H1 (cell line): ENCODE results near the gene TGFBR1. TPM values are rescaled to one million over a fixed set of nuclear protein-coding genes. Genes with fewer than 3 reads are reported as not detected.

Source experiments
- CTCF ChIA-PET: fragments of 300-600 bp; sonication (Branson Sonifier 250); formaldehyde crosslinking; loops from one replicate; lab custom pipeline; 2021; ENCODE audit not compliant: partially characterized antibody; lab: Charles Lee
- POLR2A ChIA-PET: fragments of 300-600 bp; sonication (Branson Sonifier 250); formaldehyde crosslinking; loops from one replicate; lab custom pipeline; 2021; ENCODE audit warnings: inconsistent platforms; ENCODE audit not compliant: partially characterized antibody; lab: Charles Lee
- DNase-seq, 2 experiments: peaks; one replicate each; pipeline versions ENCODE4 v3.0.0 to v3.0.0-alpha.2; 2010 to 2022; ENCODE audit warnings: low spot score in 2 of 2, low read depth in 1 of 2, mixed read lengths in 1 of 2
- FAIRE-seq: peaks from 2 replicates; lab custom pipeline; 2011; peaks lifted over from hg19 to GRCh38; lab: Jason Lieb, UNC
- H2AFZ ChIP-seq: 2 replicates; pipeline ENCODE4 v1.8.1; 2012; ENCODE audit warnings: low read length, inconsistent platforms
- H2AK5ac ChIP-seq: 2 replicates; pipeline ENCODE4 v1.6.1; 2013; ENCODE audit warnings: low read depth, low read length
- H2BK120ac ChIP-seq: replicated peaks from 2 replicates; pipeline ENCODE3; 2013; ENCODE audit warnings: low read depth, low read length, inconsistent platforms
- H2BK12ac ChIP-seq: 2 replicates; pipeline ENCODE4 v1.6.1; 2013; ENCODE audit warnings: low read depth, low read length
- H2BK15ac ChIP-seq: 2 replicates; pipeline ENCODE4 v1.6.1; 2013; ENCODE audit warnings: low read length
- H2BK20ac ChIP-seq: 2 replicates; pipeline ENCODE4 v1.6.1; 2013; ENCODE audit warnings: low read length
- H2BK5ac ChIP-seq: 2 replicates; pipeline ENCODE4 v1.6.1; 2013; ENCODE audit warnings: low read depth, low read length
- H3K14ac ChIP-seq: 2 replicates; pipeline ENCODE4 v1.6.1; 2013; ENCODE audit warnings: inconsistent platforms; ENCODE audit not compliant: insufficient read length
- H3K18ac ChIP-seq: 2 replicates; pipeline ENCODE4 v1.6.1; 2013; ENCODE audit warnings: low read length; ENCODE audit errors: extremely low read depth
- H3K23ac ChIP-seq: 2 replicates; pipeline ENCODE4 v1.6.1; 2013; ENCODE audit warnings: inconsistent platforms; ENCODE audit not compliant: insufficient read length
- H3K23me2 ChIP-seq: 2 replicates; pipeline ENCODE4 v1.6.1; 2013; ENCODE audit warnings: low read depth, low read length
- H3K27ac ChIP-seq: 2 replicates; pipeline ENCODE4 v1.6.1; 2011; ENCODE audit warnings: low read depth, low read length, inconsistent platforms
- H3K27me3 ChIP-seq, 4 experiments: replicated peaks in 1 of 4; 1 replicate in 1 of 4; 2 replicates in 3 of 4; pipeline versions ENCODE4 v1.6.1 to v1.8.1; 2011 to 2013; ENCODE audit warnings: low read length in 3 of 4, mild to moderate bottlenecking in 3 of 4, inconsistent platforms in 2 of 4, mixed read lengths in 2 of 4, moderate library complexity in 1 of 4; ENCODE audit not compliant: control insufficient read depth in 3 of 4, insufficient read depth in 3 of 4; ENCODE audit errors: extremely low read depth in 1 of 4
- H3K36me3 ChIP-seq, 4 experiments: 2 replicates each; pipeline versions ENCODE4 v1.6.1 to v1.8.1; 2011 to 2013; ENCODE audit warnings: mild to moderate bottlenecking in 4 of 4, low read length in 3 of 4, moderate library complexity in 2 of 4, control low read depth in 1 of 4, inconsistent platforms in 1 of 4; ENCODE audit not compliant: insufficient read depth in 4 of 4, control insufficient read depth in 2 of 4
- H3K4ac ChIP-seq: replicated peaks from 2 replicates; pipeline ENCODE3; 2013; ENCODE audit warnings: low read length, low read depth, mixed read lengths, inconsistent platforms; ENCODE audit not compliant: insufficient read length
- H3K4me1 ChIP-seq, 4 experiments: replicated peaks in 1 of 4; 1 replicate in 1 of 4; 2 replicates in 3 of 4; pipeline versions ENCODE4 v1.6.1 to v1.8.1; 2011 to 2013; ENCODE audit warnings: low read length in 3 of 4, inconsistent platforms in 2 of 4, mixed read lengths in 1 of 4; ENCODE audit not compliant: insufficient read depth in 4 of 4, control insufficient read depth in 3 of 4
- H3K4me2 ChIP-seq, 2 experiments: 2 replicates each; pipeline versions ENCODE4 v1.6.1 to v1.8.1; 2011 to 2013; ENCODE audit warnings: low read depth in 2 of 2, low read length in 2 of 2, control low read depth in 1 of 2, inconsistent platforms in 1 of 2, mild to moderate bottlenecking in 1 of 2; ENCODE audit not compliant: insufficient read depth in 1 of 2
- H3K4me3 ChIP-seq, 4 experiments: fragments of 200-600, 300-600 bp in 1 of 4; sonication (generic), shearing (Covaris generic), sonication (Bioruptor Twin) in 1 of 4; 2 replicates each; pipeline versions ENCODE4 v1.5.1 to v1.8.1; 2011 to 2016; ENCODE audit warnings: low read length in 4 of 4, low read depth in 3 of 4, control low read depth in 2 of 4, inconsistent platforms in 2 of 4, mild to moderate bottlenecking in 2 of 4, mixed read lengths in 1 of 4, moderate library complexity in 1 of 4; ENCODE audit not compliant: insufficient read depth in 2 of 4; ENCODE audit errors: extremely low read depth in 1 of 4
- H3K56ac ChIP-seq: replicated peaks from 2 replicates; pipeline ENCODE3; 2013; ENCODE audit warnings: low read depth, mild to moderate bottlenecking, mixed read lengths, low read length, inconsistent platforms; ENCODE audit not compliant: insufficient read length
- H3K79me1 ChIP-seq: 2 replicates; pipeline ENCODE4 v1.6.1; 2013; ENCODE audit warnings: low read depth, low read length, control low read depth
- H3K79me2 ChIP-seq, 2 experiments: 2 replicates each; pipeline versions ENCODE4 v1.6.1 to v1.8.1; 2012 to 2013; ENCODE audit warnings: low read length in 2 of 2, mild to moderate bottlenecking in 2 of 2, inconsistent platforms in 1 of 2; ENCODE audit not compliant: insufficient read depth in 2 of 2, control insufficient read depth in 1 of 2
- H3K9ac ChIP-seq, 4 experiments: replicated peaks in 1 of 4; 1 replicate in 1 of 4; 2 replicates in 3 of 4; pipeline versions ENCODE4 v1.6.1 to v1.8.1; 2011 to 2013; ENCODE audit warnings: low read depth in 3 of 4, low read length in 3 of 4, control low read depth in 2 of 4, mild to moderate bottlenecking in 2 of 4, moderate library complexity in 2 of 4, inconsistent platforms in 1 of 4; ENCODE audit errors: extremely low read depth in 1 of 4
- H3K9me3 ChIP-seq, 2 experiments: 2 replicates each; pipeline versions ENCODE4 v1.6.1 to v1.8.1; 2012 to 2013; ENCODE audit warnings: mild to moderate bottlenecking in 2 of 2, moderate library complexity in 2 of 2, control low read depth in 1 of 2, inconsistent platforms in 1 of 2, low read depth in 1 of 2, low read length in 1 of 2, mixed read lengths in 1 of 2; ENCODE audit not compliant: insufficient read depth in 2 of 2
- H4K20me1 ChIP-seq, 2 experiments: replicated peaks in 1 of 2; 2 replicates each; pipeline versions ENCODE3 to v1.8.1; 2011 to 2013; ENCODE audit warnings: inconsistent platforms in 2 of 2, low read length in 2 of 2, mild to moderate bottlenecking in 1 of 2; ENCODE audit not compliant: insufficient read depth in 2 of 2, control insufficient read depth in 1 of 2
- H4K5ac ChIP-seq: 2 replicates; pipeline ENCODE4 v1.6.1; 2013; ENCODE audit warnings: low read length, low read depth, mixed read lengths, inconsistent platforms; ENCODE audit not compliant: insufficient read length
- H4K8ac ChIP-seq: 2 replicates; pipeline ENCODE4 v1.8.0; 2013; ENCODE audit warnings: mild to moderate bottlenecking, moderate library complexity, low read length, inconsistent platforms; ENCODE audit not compliant: insufficient read depth; ENCODE audit errors: extremely low read depth
- H4K91ac ChIP-seq: replicated peaks from 2 replicates; pipeline ENCODE3; 2013; ENCODE audit warnings: low read length, mixed read lengths, inconsistent platforms; ENCODE audit not compliant: insufficient read length
- ATF3 ChIP-seq: IDR thresholded peaks from 2 replicates; pipeline ENCODE4 v1.6.1; 2011; ENCODE audit warnings: low read depth, mild to moderate bottlenecking, low read length; ENCODE audit not compliant: insufficient read depth
- BRCA1 ChIP-seq: IDR thresholded peaks from 2 replicates; pipeline ENCODE4 v1.6.1; 2012; ENCODE audit warnings: low read depth, low read length, improper control_type of control experiment
- CREB1 ChIP-seq: IDR thresholded peaks from 2 replicates; pipeline ENCODE4 v1.6.1; 2012; ENCODE audit warnings: inconsistent platforms
- PHF8 ChIP-seq: fragments of 200-600 bp; sonication (generic); conservative IDR thresholded peaks from 2 replicates; pipeline ENCODE4 v1.7.1; 2012; ENCODE audit warnings: low read depth, mild to moderate bottlenecking, inconsistent platforms, low read length, moderate library complexity
- POLR2AphosphoS5 ChIP-seq: IDR thresholded peaks from 2 replicates; pipeline ENCODE4 v1.6.1; 2011; ENCODE audit warnings: low read depth, low read length
- SAP30 ChIP-seq: fragments of 300-600 bp; sonication (generic); IDR thresholded peaks from 2 replicates; pipeline ENCODE4 v1.7.1; 2012; ENCODE audit warnings: low read length, moderate library complexity, mild to moderate bottlenecking, inconsistent platforms; ENCODE audit not compliant: insufficient read depth, insufficient replicate concordance
- WGBS, 2 experiments: shearing (Covaris generic) in 1 of 2; methylation state at CpG; one replicate each; pipeline versions ENCODE4 v1.1.6 to v1.1.7; 2013 to 2015; ENCODE audit warnings: low lambda C conversion rate in 2 of 2, mixed read lengths in 2 of 2, inconsistent platforms in 1 of 2, low coverage in 1 of 2, missing lambda C conversion rate in 1 of 2; ENCODE audit not compliant: insufficient replicate concordance in 2 of 2, insufficient coverage in 1 of 2, insufficient read length in 1 of 2; ENCODE audit errors: extremely low coverage in 1 of 2, missing lambda C conversion rate in 1 of 2; 5-methylcytosine and 5-hydroxymethylcytosine counted together
- polyA plus RNA-seq, 7 experiments: library from polyadenylated mRNA; depleted of rRNA in 3 of 7; stranded (reverse) in 5 of 7; unstranded in 2 of 7; fragments of >200 nt in 5 of 7; fragments of 200-250 nt in 2 of 7; gene quantifications; 1 replicate in 5 of 7; 2 replicates in 1 of 7; 4 replicates in 1 of 7; pipeline versions ENCODE4 v1.2.1 to v1.2.3, GENCODE V29; 2011 to 2013; ENCODE audit warnings: missing spikeins in 2 of 7, mixed read lengths in 2 of 7
- total RNA-seq: library from RNA; stranded (reverse); fragmentation: NEBNext Ultra II Directional; extraction: Animal tissue kit (Norgen Biotek cat#: 25700); gene quantifications from 2 replicates; pipeline ENCODE4 v1.2.1, GENCODE V29; 2021

Gene TGFBR1
- total and polyA plus RNA-seq, 2 of the 8 experiments (the other 6 are each of a cell fraction or from before 2014, with no cell fraction given), result 16.8 to 52.4 TPM

GRCh38 chr9:99155736-99156135 is 50.8 kb downstream of the TGFBR1 start:
- no peaks in the 10 kb centered on the region for H3K23me2 ChIP-seq
- no peak for TF ChIP-seq BRCA1
- TF ChIP-seq CREB1, result no peak
- no peak for TF ChIP-seq ATF3
- no peak for TF ChIP-seq POLR2AphosphoS5
- TF ChIP-seq SAP30, result no peak
- TF ChIP-seq PHF8, result no peak

More at GRCh38 chr9:99155736-99156135, 50.8 kb downstream of the TGFBR1 start:
- H3K27me3 ChIP-seq, result no peaks in the 10 kb centered on the region
- no peak overlapping the region for H4K5ac ChIP-seq
- no peak overlapping the region for H3K4me2 ChIP-seq
- no peak overlapping the region for H4K91ac ChIP-seq
- no peaks in the 10 kb centered on the region for H3K79me2 ChIP-seq
- no peak overlapping the region for H3K14ac ChIP-seq
- no peak overlapping the region for H2BK12ac ChIP-seq
- 86% methylated on average over 2 of the region's 2 CpGs; no CpG with 5 or more reads in 1 of the 2 experiments for WGBS, 2 experiments
- H4K20me1 ChIP-seq, result no peaks in the 10 kb centered on the region
- no peak overlapping the region for H3K56ac ChIP-seq
- no peak for DNase-seq
- no peak overlapping the region for H3K27ac ChIP-seq
- no peak overlapping the region for H3K9ac ChIP-seq
- no peak overlapping the region for H3K18ac ChIP-seq
- H3K4me3 ChIP-seq, result no peak overlapping the region
- H3K4ac ChIP-seq, result no peak overlapping the region
- 0 out of 8 replicates have a peak, but pooled peaks cover 0 to 3% (median 0%) of the 10 kb centered on the region in 4 experiments for H3K36me3 ChIP-seq
- no peaks in the 10 kb centered on the region for H3K79me1 ChIP-seq
- H2BK20ac ChIP-seq, result no peak overlapping the region
- no peaks in the 10 kb centered on the region for H3K9me3 ChIP-seq
- H2AK5ac ChIP-seq, result no peak overlapping the region
- H2AFZ ChIP-seq, result no peak overlapping the region
- no peak overlapping the region for H2BK120ac ChIP-seq
- H4K8ac ChIP-seq, result no peak overlapping the region
- no peak overlapping the region for H2BK15ac ChIP-seq
- POLR2A ChIA-PET, result no interaction called here
- no peak overlapping the region for H2BK5ac ChIP-seq
- CTCF ChIA-PET, result no interaction called here
- peaks cover 0 to 5% (median 4%) of the 10 kb centered on the region in 4 experiments; a peak in 3 of 7 replicates for H3K4me1 ChIP-seq
- FAIRE-seq, result no peak
- no peak overlapping the region for H3K23ac ChIP-seq
